NOMO-1 treated with DMSO at 0.1 percent for 48 hours (cell line): ENCODE results near the gene FTO.

ENCODE experiments used
- DNase-seq: peaks from one replicate; lab custom pipeline; 2025; ENCODE audit not compliant: unreplicated experiment; lab: John Stamatoyannopoulos, UW

The FTO gene

GRCh38 chr16:54194334-54194743 is 490.4 kb downstream of the FTO start:
- no peak for DNase-seq

DNA sequence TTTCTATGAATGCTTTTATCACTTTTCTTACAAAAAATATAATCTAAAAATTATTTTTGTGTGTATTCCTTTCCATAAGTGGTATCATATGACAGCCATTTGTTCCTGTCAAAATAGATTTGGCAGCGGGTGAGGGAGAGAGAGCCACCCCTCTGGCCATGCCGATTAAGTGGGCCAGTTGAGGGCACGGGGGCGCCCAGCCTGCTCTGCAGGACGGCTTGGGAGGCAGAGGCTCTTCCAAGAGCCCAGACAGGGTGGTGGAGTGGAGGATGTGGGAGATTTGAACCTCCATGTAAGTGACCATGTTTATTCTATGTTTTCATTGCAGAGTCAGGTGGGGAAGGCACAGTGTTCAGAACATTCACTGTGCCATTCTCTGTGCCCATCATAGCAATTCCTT is 493.8 kb downstream of the FTO start:
- no peak for DNase-seq

DNA sequence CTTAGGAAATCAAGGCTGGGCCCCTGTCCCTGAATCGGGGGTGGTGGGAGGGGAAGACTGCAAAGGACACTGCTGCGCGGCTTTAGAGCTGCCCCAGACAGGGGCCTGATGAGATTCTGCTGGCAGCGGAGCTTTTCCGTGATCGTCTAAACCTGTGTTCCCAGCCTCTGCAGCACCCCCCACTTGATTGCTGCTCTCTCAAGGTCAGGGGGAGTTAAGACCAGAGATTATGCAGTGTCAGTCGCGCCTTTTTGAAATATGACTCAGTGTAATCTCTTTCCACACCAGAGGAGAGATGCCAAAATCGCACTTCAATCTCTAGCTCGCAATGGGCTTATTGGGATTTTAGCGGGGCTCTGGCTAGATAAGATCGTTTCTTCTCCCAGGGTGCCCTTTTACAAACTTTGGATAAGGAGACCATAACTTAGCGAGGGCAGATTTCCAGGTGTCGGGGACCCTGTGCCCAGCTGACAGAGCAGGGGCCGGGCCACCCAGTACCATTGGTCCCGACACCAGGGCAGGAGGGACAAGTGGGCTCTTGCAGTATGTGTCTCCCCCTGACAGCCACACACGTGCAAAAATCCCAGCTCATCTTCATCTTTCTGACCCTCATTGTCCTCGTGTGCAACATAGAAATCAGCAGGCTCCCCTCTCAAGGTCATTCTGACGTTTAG is 495.7 kb downstream of the FTO start:
- no peak for DNase-seq

- DNase-seq: no peak
Observed at GRCh38 chr16:54200161-54200534, 496.2 kb downstream of the FTO start.

GRCh38 chr16:54200720-54201119 is 496.8 kb downstream of the FTO start:
- DNase-seq: no peak

DNA sequence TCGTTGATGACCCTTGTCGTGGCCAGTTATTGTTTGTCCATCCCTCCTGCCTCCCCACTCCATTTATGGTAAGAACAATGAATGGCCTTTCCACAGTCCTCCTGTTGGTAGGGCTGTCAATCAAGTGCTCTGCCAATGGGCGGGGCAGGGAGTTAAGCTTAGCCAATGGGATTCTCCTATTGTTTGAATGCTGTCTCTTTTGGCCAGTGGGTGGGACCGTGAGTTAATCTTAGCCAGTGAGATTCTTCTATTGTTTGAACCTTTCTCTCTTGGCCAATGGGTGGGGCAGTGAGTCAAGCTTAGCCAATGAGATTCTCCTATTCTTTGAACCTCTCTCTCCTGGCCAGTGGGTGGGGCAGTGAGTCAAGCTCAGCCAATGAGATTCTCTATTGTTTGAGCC is 497.2 kb downstream of the FTO start:
- no peak for DNase-seq
